ENCODE measurements around the gene TRAPPC3. TPM values are rescaled to one million over a fixed set of nuclear protein-coding genes. Genes with fewer than 3 reads are reported as not detected.

TRAPPC3 gene
- total RNA-seq, 4 donors from 2014 or later = 54.6 to 165 (median 105) TPM

GRCh38 chr1:36132029-36132428 lies 17.3 kb downstream of the TRAPPC3 start:
- Histone ChIP-seq H3K36me3 (peaks cover 0 to 1% (median 0%) of the 10 kb centered on the region in 4 donors), H3K27ac (no peak overlapping the region), H3K4me1 (peaks cover 0 to 33% (median 16%) of the 10 kb centered on the region in 4 donors), H3K27me3 (no peaks in the 10 kb centered on the region), H3K4me3 (no peak overlapping the region), H3K9me3 (no peaks in the 10 kb centered on the region)
- 50 to 75% methylated on average over 1 to 3 of the region's 3 CpGs for WGBS, 2 donors (ENCODE audit: low coverage in 1 of 2)
- intact Hi-C loops (cut with DNase I; ENCODE audit: low total_unique reads) (no loop called here), in situ Hi-C loops (cut with MboI; ENCODE audit: low pct_ligation_motif_present in 1 of 4, low pct_unique_long_range_greater_than_20kb in 1 of 4, low sequenced_read_pairs in 3 of 4) (no loop called here)
- no peak for DNase-seq
- no peak for TF ChIP-seq POLR2A (IDR thresholded peaks at IDR 0.05)
- no peak for TF ChIP-seq EP300 (IDR thresholded peaks at IDR 0.05; ENCODE audit: low read depth)
- no peak for TF ChIP-seq POLR2AphosphoS5 (IDR thresholded peaks at IDR 0.05)
- TF ChIP-seq, protein P1, sequence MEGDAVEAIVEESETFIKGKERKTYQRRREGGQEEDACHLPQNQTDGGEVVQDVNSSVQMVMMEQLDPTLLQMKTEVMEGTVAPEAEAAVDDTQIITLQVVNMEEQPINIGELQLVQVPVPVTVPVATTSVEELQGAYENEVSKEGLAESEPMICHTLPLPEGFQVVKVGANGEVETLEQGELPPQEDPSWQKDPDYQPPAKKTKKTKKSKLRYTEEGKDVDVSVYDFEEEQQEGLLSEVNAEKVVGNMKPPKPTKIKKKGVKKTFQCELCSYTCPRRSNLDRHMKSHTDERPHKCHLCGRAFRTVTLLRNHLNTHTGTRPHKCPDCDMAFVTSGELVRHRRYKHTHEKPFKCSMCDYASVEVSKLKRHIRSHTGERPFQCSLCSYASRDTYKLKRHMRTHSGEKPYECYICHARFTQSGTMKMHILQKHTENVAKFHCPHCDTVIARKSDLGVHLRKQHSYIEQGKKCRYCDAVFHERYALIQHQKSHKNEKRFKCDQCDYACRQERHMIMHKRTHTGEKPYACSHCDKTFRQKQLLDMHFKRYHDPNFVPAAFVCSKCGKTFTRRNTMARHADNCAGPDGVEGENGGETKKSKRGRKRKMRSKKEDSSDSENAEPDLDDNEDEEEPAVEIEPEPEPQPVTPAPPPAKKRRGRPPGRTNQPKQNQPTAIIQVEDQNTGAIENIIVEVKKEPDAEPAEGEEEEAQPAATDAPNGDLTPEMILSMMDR (IDR thresholded peaks at IDR 0.05) = no peak

GRCh38 chr1:36128905-36129206 lies 20.4 kb downstream of the TRAPPC3 start:
- WGBS, 2 donors (ENCODE audit: low coverage in 1 of 2) = 80 to 100% methylated on average over 1 to 3 of the region's 3 CpGs
- H3K36me3 ChIP-seq = no peaks in the 10 kb centered on the region
- H3K27ac ChIP-seq = no peak overlapping the region
- no peak overlapping the region for H3K4me3 ChIP-seq
- TF ChIP-seq EP300 (IDR thresholded peaks at IDR 0.05; ENCODE audit: low read depth) = no peak
- TF ChIP-seq, protein P1 (IDR thresholded peaks at IDR 0.05) = no peak
- TF ChIP-seq POLR2A (IDR thresholded peaks at IDR 0.05) = no peak
- no peak for TF ChIP-seq POLR2AphosphoS5 (IDR thresholded peaks at IDR 0.05)
- no peaks in the 10 kb centered on the region for H3K9me3 ChIP-seq
- H3K4me1 ChIP-seq = peaks cover 0 to 19% (median 13%) of the 10 kb centered on the region in 4 donors
- in situ Hi-C loops (cut with MboI; ENCODE audit: low pct_ligation_motif_present in 1 of 4, low pct_unique_long_range_greater_than_20kb in 1 of 4, low sequenced_read_pairs in 3 of 4) = no loop called here
- intact Hi-C loops (cut with DNase I; ENCODE audit: low total_unique reads) = no loop called here
- DNase-seq = no peak
- peaks cover 19% of the 10 kb centered on the region for H3K27me3 ChIP-seq

DNA sequence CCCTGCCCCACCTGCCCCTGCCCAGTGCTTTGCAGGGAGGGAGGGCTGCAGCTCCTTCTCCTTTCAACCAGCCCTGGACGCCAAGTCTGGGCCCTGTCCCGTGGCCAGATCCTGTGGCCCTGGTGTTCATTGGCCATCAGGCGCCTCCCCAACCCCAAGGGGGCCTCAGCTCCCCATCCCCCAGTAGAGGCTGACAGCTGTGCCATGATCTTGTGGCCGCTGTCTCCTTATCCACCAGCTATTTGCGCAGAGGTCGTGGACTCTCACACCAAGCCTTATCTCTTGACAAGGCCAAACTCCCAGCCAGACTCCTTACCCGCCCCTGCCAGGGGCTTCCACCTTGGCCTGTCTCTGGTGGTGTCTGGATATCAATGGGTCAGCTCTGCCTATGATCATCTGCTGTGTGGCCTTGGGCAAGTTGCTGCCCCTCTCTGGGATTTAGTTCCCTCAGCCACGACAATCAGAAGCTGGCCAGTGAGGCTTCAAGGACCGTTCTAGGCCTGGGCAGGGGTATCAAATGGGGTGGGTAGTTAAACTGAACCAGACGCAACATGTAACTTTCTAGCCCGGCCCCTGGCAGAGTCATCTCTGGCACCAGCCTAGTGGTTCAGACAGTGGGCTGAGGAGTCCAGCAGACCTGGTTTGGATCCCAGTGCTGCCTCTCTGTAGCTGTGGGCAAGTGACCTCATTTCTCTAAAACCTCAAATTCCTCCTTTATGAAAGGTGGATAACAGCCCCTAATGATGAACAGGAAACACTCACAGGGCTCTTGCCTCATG lies 21.0 kb downstream of the TRAPPC3 start:
- Histone ChIP-seq H3K27me3 (peaks cover 20% of the 10 kb centered on the region), H3K4me3 (no peak overlapping the region), H3K27ac (no peak overlapping the region), H3K36me3 (no peaks in the 10 kb centered on the region), H3K4me1 (peaks cover 0 to 13% (median 10%) of the 10 kb centered on the region in 4 donors), H3K9me3 (no peaks in the 10 kb centered on the region)
- intact Hi-C loops (cut with DNase I; ENCODE audit: low total_unique reads) = no loop called here
- WGBS, 2 donors (ENCODE audit: low coverage in 1 of 2) = 80 to 87% methylated on average over 2 to 11 of the region's 11 CpGs
- TF ChIP-seq POLR2A (IDR thresholded peaks at IDR 0.05) (no peak), POLR2AphosphoS5 (IDR thresholded peaks at IDR 0.05) (no peak), EP300 (IDR thresholded peaks at IDR 0.05; ENCODE audit: low read depth) (no peak)
- TF ChIP-seq, protein P1 (IDR thresholded peaks at IDR 0.05) = no peak
- no peak for DNase-seq
- in situ Hi-C loops (cut with MboI; ENCODE audit: low pct_ligation_motif_present in 1 of 4, low pct_unique_long_range_greater_than_20kb in 1 of 4, low sequenced_read_pairs in 3 of 4) = no loop called here

DNA sequence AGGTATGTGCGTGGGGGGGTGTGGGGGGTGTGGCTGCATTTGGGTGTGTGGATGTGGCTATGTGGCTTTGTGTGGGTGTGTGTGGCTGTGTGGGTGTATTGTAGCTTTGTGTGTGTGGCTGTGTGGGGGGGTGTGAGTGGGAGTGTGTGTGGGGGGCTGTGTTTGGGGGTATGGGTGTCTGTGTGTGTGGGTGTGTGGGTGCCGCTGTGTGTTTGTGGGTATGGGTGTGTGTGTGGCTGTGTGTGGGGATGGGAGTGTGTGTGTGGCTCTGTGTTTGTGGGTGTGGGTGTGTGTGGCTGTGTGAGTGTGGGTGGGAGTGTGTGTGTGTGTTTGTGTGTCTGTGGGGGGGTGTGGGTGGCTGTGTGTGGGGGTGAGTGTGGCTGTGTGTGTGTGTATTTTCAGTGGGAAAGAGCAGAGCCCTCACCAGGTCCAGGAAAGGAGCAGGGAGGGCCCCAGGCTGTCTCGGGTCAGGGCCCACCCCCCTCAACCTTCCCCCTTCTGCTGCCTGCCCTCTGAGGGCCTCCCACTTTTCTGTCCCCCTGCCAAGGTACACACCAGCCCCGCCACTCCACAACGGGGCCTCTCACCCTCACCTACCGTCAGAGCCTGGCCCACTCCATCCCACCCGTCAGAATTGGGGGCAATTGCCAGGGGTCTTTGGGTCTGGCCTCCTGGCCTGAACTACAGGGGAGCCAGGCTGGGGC lies 22.3 kb downstream of the TRAPPC3 start:
- in situ Hi-C loops (cut with MboI; ENCODE audit: low pct_ligation_motif_present in 1 of 4, low pct_unique_long_range_greater_than_20kb in 1 of 4, low sequenced_read_pairs in 3 of 4) = no loop called here
- H3K4me3 ChIP-seq = no peak overlapping the region
- WGBS, 2 donors (ENCODE audit: low coverage in 1 of 2) = 63% methylated on average over 7 of the region's 7 CpGs; no CpG with 5 or more reads in 1 of the 2 donors
- H3K9me3 ChIP-seq = no peaks in the 10 kb centered on the region
- intact Hi-C loops (cut with DNase I; ENCODE audit: low total_unique reads) = no loop called here
- H3K36me3 ChIP-seq = no peaks in the 10 kb centered on the region
- H3K27ac ChIP-seq = no peak overlapping the region
- TF ChIP-seq POLR2AphosphoS5 (IDR thresholded peaks at IDR 0.05) (no peak), EP300 (IDR thresholded peaks at IDR 0.05; ENCODE audit: low read depth) (no peak), POLR2A (IDR thresholded peaks at IDR 0.05) (no peak)
- TF ChIP-seq, protein P1 (IDR thresholded peaks at IDR 0.05) = no peak
- H3K27me3 ChIP-seq = peaks cover 20% of the 10 kb centered on the region
- peaks cover 0 to 9% (median 7%) of the 10 kb centered on the region in 4 donors for H3K4me1 ChIP-seq
- no peak for DNase-seq

All from transverse colon (tissue), 4 donors.